Panc1 (cell line): ENCODE data around the gene ZCRB1. TPM values are rescaled to one million over a fixed set of nuclear protein-coding genes. Genes with fewer than 3 reads are reported as not detected.

Experiments used
- ATAC-seq: fragments of 200-7000 bp; cut with Tn5 transposase; 2 replicates; pipeline ENCODE4 v1.9.1; 2020; ENCODE audit warnings: mild to moderate bottlenecking, moderate library complexity
- Bru-seq: library from RNA; stranded (reverse); fragments of 400-500 nt; gene quantifications from one replicate; lab custom pipeline; 2021; lab: Mats Ljungman, UMichigan
- BruChase-seq, 2 experiments: library from RNA; stranded (reverse); fragments of 400-500 nt; gene quantifications; one replicate each; lab custom pipeline; 2021; lab: Mats Ljungman, UMichigan
- BruUV-seq: library from RNA; stranded (reverse); fragments of 400-500 nt; replicated peaks from 2 replicates; lab custom pipeline; 2021; lab: Mats Ljungman, UMichigan
- CTCF ChIA-PET: fragments of 300-600 bp; sonication (Branson Sonifier 250); formaldehyde crosslinking; loops from one replicate; lab custom pipeline; 2022; ENCODE audit warnings: antibody characterized with exemption; lab: Charles Lee
- POLR2A ChIA-PET: fragments of 300-600 bp; sonication (Branson Sonifier 250); formaldehyde crosslinking; loops from one replicate; lab custom pipeline; 2022; ENCODE audit warnings: antibody characterized with exemption; lab: Charles Lee
- DNase-seq: peaks from one replicate; pipeline ENCODE4 v3.0.0-alpha.2; 2010; ENCODE audit warnings: low read depth, low spot score
- H3K27ac ChIP-seq: 2 replicates; pipeline ENCODE4 v1.5.1; 2011; ENCODE audit warnings: mild to moderate bottlenecking, low read length, inconsistent platforms
- H3K27me3 ChIP-seq: fragments of 200-500 bp; sonication (Bioruptor generic); 2 replicates; pipeline ENCODE4 v1.6.0; 2014; ENCODE audit warnings: low read length, inconsistent platforms; ENCODE audit not compliant: control insufficient read depth, insufficient read depth
- H3K36me3 ChIP-seq: fragments of 200-500 bp; sonication (Bioruptor generic); 2 replicates; pipeline ENCODE4 v1.5.1; 2014; ENCODE audit warnings: inconsistent platforms, mild to moderate bottlenecking, low read length, moderate library complexity; ENCODE audit not compliant: control insufficient read depth, insufficient read depth
- H3K4me1 ChIP-seq: 2 replicates; pipeline ENCODE4 v1.5.1; 2011; ENCODE audit warnings: inconsistent platforms, mild to moderate bottlenecking, low read length, moderate library complexity; ENCODE audit not compliant: control insufficient read depth, insufficient read depth
- H3K4me3 ChIP-seq, 2 experiments: 2 replicates each; pipeline ENCODE4 v1.5.1; 2011 to 2012; ENCODE audit warnings: low read depth in 2 of 2, low read length in 2 of 2, mild to moderate bottlenecking in 2 of 2, inconsistent platforms in 1 of 2, moderate library complexity in 1 of 2
- H3K9me3 ChIP-seq: fragments of 200-500 bp; sonication (Bioruptor generic); 2 replicates; pipeline ENCODE4 v1.5.1; 2014; ENCODE audit warnings: low read depth, mild to moderate bottlenecking, inconsistent platforms, low read length, moderate library complexity; ENCODE audit not compliant: control insufficient read depth, insufficient read depth
- POLR2AphosphoS5 ChIP-seq: IDR thresholded peaks from 2 replicates; pipeline ENCODE4 v1.6.1; 2012; ENCODE audit warnings: mild to moderate bottlenecking, low read depth, low read length, moderate library complexity
- SIN3A ChIP-seq: IDR thresholded peaks from 2 replicates; pipeline ENCODE4 v1.6.1; 2012; ENCODE audit warnings: low read depth, mild to moderate bottlenecking, low read length, moderate library complexity, borderline replicate concordance; ENCODE audit not compliant: insufficient read depth
- TCF7L2 ChIP-seq: IDR thresholded peaks from 2 replicates; pipeline ENCODE4 v1.6.1; 2011; ENCODE audit warnings: mild to moderate bottlenecking, low read depth, low read length, inconsistent platforms
- in situ Hi-C: cut with HindIII; loops from 2 replicates; pipeline ENCODE4 v1.10.0; 2016; ENCODE audit warnings: low sequenced_read_pairs, low pct_unique_long_range_greater_than_20kb
- intact Hi-C: fragments of 100-400 bp; cut with micrococcal nuclease; formaldehyde crosslinking; loops from one replicate; pipeline ENCODE4 v1.10.0; 2022; ENCODE audit not compliant: unreplicated experiment
- long read RNA-seq: library from polyadenylated mRNA; unstranded; transcript quantifications from one replicate; pipeline ENCODE4 v2.0.0, GENCODE V29; 2021; ENCODE audit not compliant: unreplicated experiment
- polyA plus RNA-seq: library from polyadenylated mRNA; unstranded; fragments of >200 nt; gene quantifications from one replicate; pipeline ENCODE4 v1.2.1, GENCODE V29; 2012; ENCODE audit warnings: missing spikeins; ENCODE audit not compliant: insufficient read length
- total RNA-seq: library from RNA; stranded (reverse); gene quantifications from one replicate; pipeline ENCODE4 v1.2.1, GENCODE V29; 2021; ENCODE audit not compliant: unreplicated experiment
- TF ChIP-seq, protein P1 (sequence below): fragments of 450-650 bp; IDR thresholded peaks from 2 replicates; pipeline ENCODE4 v1.5.1; 2017; ENCODE audit warnings: mild to moderate bottlenecking
- TF ChIP-seq, protein P2 (sequence below), 2 experiments: IDR thresholded peaks; 2 replicates each; pipeline ENCODE4 v1.6.1; 2011 to 2012; ENCODE audit warnings: low read depth in 2 of 2, control low read depth in 1 of 2, low read length in 1 of 2, mild to moderate bottlenecking in 1 of 2, moderate library complexity in 1 of 2; ENCODE audit not compliant: insufficient read depth in 1 of 2

The ZCRB1 gene, protein sequence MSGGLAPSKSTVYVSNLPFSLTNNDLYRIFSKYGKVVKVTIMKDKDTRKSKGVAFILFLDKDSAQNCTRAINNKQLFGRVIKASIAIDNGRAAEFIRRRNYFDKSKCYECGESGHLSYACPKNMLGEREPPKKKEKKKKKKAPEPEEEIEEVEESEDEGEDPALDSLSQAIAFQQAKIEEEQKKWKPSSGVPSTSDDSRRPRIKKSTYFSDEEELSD
- 68.8 TPM for total RNA-seq
- polyA plus RNA-seq, result 72.6 TPM
- Bru-seq, nascent RNA, result percentile 78 among the genes with signal in this experiment
- BruChase-seq, experiment 1, labeled RNA remaining after a 2-hour chase, result percentile 69 among the genes with signal in this experiment
- percentile 83 among the genes with signal in this experiment for BruChase-seq, experiment 2, labeled RNA remaining after a 6-hour chase
- long read RNA-seq, transcript ZCRB1-201 (8 exons, 1,827 nt), result major isoform, 30 of 95 reads
- long read RNA-seq, partial matches to known transcripts, result 63 of 95 reads
- long read RNA-seq, other reads (novel, unspliced or antisense), result 2 of 95 reads

DNA sequence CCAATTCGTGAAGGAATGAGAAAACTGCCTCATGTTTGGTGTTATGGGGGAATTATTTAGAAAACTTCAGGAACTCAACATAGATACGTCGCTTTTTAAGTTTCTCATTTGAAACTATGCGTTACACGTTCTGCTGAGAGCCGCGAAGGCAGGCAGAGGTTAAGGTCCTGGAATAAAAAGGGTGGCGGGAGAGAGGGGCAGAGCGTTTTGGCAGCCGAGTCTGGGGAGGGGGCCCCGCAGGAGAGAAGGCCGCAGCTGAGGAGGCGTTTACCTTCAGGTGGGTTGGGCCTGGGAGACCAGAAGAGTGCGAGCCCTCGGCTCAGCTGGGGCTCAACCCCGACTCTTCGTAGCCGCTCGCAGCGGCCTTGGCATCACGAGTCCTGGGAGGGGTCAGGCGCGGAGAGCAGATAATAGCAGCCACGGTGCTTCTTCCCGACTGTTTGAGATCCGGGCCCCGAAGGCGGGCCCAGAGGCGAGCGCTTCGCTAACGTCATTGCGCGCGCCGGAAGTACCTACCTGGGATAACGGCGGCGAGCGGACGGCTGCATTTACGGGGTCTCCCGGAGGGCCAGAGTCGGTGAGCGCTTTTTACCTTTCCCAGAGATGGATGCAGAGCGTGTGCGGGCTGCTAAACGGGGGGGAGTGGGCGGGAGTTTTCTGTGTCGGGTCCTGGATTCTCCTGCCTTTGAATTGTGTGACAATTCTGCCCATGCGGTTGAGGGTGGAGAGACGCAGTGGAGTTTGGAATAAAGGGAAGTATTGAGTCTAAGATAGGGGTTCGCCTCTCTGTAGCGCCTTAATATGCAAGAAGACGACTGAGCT is at the start of gene ZCRB1, which contains the start of gene PPHLN1:
TSS of gene ZCRB1 (minus strand) at position 442 of the 822 bp plus-strand sequence. CDS start 1,992 bp downstream, outside the sequence.
TSS of gene PPHLN1 (plus strand) at position 515 of the 822 bp plus-strand sequence. CDS start 9,736 bp downstream, outside the sequence.
- intact Hi-C loops (no loop called here), in situ Hi-C loops (no loop called here)
- no peaks in the 10 kb centered on the region for H3K27me3 ChIP-seq
- ChIA-PET POLR2A (interaction anchor here (0.5 to 0.6 kb wide), 2 partner anchors 23 to 1688 kb away, joined by 3 to 4 read pairs; no protein-coding TSS in a partner anchor), CTCF (no interaction called here)
- peaks cover 15% of the 10 kb centered on the region for H3K36me3 ChIP-seq
- ATAC-seq (peak; percentile 98), DNase-seq (no peak)
- TF ChIP-seq, protein P1, sequence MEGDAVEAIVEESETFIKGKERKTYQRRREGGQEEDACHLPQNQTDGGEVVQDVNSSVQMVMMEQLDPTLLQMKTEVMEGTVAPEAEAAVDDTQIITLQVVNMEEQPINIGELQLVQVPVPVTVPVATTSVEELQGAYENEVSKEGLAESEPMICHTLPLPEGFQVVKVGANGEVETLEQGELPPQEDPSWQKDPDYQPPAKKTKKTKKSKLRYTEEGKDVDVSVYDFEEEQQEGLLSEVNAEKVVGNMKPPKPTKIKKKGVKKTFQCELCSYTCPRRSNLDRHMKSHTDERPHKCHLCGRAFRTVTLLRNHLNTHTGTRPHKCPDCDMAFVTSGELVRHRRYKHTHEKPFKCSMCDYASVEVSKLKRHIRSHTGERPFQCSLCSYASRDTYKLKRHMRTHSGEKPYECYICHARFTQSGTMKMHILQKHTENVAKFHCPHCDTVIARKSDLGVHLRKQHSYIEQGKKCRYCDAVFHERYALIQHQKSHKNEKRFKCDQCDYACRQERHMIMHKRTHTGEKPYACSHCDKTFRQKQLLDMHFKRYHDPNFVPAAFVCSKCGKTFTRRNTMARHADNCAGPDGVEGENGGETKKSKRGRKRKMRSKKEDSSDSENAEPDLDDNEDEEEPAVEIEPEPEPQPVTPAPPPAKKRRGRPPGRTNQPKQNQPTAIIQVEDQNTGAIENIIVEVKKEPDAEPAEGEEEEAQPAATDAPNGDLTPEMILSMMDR, result no peak
- TF ChIP-seq TCF7L2 (peak; percentile 42; the same call in 1 of the 2 replicates), SIN3A (peak; percentile 67; the same call in 1 of the 2 replicates), POLR2AphosphoS5 (peak; percentile 86)
- TF ChIP-seq, protein P2, sequence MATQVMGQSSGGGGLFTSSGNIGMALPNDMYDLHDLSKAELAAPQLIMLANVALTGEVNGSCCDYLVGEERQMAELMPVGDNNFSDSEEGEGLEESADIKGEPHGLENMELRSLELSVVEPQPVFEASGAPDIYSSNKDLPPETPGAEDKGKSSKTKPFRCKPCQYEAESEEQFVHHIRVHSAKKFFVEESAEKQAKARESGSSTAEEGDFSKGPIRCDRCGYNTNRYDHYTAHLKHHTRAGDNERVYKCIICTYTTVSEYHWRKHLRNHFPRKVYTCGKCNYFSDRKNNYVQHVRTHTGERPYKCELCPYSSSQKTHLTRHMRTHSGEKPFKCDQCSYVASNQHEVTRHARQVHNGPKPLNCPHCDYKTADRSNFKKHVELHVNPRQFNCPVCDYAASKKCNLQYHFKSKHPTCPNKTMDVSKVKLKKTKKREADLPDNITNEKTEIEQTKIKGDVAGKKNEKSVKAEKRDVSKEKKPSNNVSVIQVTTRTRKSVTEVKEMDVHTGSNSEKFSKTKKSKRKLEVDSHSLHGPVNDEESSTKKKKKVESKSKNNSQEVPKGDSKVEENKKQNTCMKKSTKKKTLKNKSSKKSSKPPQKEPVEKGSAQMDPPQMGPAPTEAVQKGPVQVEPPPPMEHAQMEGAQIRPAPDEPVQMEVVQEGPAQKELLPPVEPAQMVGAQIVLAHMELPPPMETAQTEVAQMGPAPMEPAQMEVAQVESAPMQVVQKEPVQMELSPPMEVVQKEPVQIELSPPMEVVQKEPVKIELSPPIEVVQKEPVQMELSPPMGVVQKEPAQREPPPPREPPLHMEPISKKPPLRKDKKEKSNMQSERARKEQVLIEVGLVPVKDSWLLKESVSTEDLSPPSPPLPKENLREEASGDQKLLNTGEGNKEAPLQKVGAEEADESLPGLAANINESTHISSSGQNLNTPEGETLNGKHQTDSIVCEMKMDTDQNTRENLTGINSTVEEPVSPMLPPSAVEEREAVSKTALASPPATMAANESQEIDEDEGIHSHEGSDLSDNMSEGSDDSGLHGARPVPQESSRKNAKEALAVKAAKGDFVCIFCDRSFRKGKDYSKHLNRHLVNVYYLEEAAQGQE (IDR thresholded peaks at IDR 0.05; ENCODE audit: insufficient read depth in 1 of 2, low read depth in 2 of 2, low read length in 1 of 2), result no peak
- H3K27ac ChIP-seq, result peak within 1 kb of the TSS; percentile 97
- H3K4me3 ChIP-seq, result peak within 1 kb of the TSS; percentile 91 to 99
- H3K9me3 ChIP-seq, result no peaks in the 10 kb centered on the region
- no TSS peak for BruUV-seq
- peaks cover 19% of the 10 kb centered on the region for H3K4me1 ChIP-seq

DNA sequence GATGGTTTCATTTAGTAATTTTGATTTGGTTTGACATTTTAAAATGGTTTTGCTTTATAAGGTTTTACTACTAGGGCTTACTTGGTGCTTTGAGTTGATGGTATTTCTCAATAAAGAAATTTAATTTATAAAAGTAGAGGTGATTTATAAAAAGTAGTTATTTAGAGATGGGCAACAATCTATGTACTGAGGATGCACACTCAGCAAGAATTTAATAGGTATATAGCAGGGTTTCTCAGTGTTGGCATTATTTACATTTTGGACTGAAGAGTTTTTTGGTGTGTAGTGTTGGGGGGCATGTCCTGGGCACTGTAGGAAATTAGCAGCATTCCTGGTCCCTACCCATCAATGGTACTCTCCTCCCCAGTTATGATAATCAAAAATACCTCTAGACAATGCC is 47.8 kb upstream of the ZCRB1 start:
- no TSS peak for BruUV-seq
- intact Hi-C loops, result no loop called here
- CTCF ChIA-PET, result no interaction called here

More for the DNA sequence above, 47.8 kb upstream of the ZCRB1 start:
- Histone ChIP-seq H3K27me3 (no peaks in the 10 kb centered on the region), H3K36me3 (no peaks in the 10 kb centered on the region), H3K4me3 (no peak overlapping the region), H3K27ac (no peak overlapping the region), H3K4me1 (no peaks in the 10 kb centered on the region), H3K9me3 (no peaks in the 10 kb centered on the region)
- no peak for ATAC-seq
- in situ Hi-C loops, result no loop called here
- POLR2A ChIA-PET, result no interaction called here
- DNase-seq, result no peak
- TF ChIP-seq POLR2AphosphoS5 (no peak), TCF7L2 (no peak), SIN3A (no peak)
- TF ChIP-seq, protein P1, result no peak
- TF ChIP-seq, protein P2 (IDR thresholded peaks at IDR 0.05; ENCODE audit: insufficient read depth in 1 of 2, low read depth in 2 of 2, low read length in 1 of 2), result no peak
